Stimulated activated CD4-positive, alpha-beta T cell treated with anti-CD3 and anti-CD28 coated beads, Interleukin-12 subunit alpha, Interleukin-12 subunit beta, amount 100 ng/mL, for 4 hours (primary cell): Measurements from ENCODE around the gene DONSON.
"Not testable (repeated sequence)": the region's sequence is repeated elsewhere in the genome, so short reads cannot be mapped to it uniquely, and the experiment has no call there.

Source experiments
- DNase-seq: peaks from one replicate; pipeline ENCODE4 v3.0.0-alpha.2; 2020

The DONSON gene, protein sequence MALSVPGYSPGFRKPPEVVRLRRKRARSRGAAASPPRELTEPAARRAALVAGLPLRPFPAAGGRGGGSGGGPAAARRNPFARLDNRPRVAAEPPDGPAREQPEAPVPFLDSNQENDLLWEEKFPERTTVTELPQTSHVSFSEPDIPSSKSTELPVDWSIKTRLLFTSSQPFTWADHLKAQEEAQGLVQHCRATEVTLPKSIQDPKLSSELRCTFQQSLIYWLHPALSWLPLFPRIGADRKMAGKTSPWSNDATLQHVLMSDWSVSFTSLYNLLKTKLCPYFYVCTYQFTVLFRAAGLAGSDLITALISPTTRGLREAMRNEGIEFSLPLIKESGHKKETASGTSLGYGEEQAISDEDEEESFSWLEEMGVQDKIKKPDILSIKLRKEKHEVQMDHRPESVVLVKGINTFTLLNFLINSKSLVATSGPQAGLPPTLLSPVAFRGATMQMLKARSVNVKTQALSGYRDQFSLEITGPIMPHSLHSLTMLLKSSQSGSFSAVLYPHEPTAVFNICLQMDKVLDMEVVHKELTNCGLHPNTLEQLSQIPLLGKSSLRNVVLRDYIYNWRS

DNA sequence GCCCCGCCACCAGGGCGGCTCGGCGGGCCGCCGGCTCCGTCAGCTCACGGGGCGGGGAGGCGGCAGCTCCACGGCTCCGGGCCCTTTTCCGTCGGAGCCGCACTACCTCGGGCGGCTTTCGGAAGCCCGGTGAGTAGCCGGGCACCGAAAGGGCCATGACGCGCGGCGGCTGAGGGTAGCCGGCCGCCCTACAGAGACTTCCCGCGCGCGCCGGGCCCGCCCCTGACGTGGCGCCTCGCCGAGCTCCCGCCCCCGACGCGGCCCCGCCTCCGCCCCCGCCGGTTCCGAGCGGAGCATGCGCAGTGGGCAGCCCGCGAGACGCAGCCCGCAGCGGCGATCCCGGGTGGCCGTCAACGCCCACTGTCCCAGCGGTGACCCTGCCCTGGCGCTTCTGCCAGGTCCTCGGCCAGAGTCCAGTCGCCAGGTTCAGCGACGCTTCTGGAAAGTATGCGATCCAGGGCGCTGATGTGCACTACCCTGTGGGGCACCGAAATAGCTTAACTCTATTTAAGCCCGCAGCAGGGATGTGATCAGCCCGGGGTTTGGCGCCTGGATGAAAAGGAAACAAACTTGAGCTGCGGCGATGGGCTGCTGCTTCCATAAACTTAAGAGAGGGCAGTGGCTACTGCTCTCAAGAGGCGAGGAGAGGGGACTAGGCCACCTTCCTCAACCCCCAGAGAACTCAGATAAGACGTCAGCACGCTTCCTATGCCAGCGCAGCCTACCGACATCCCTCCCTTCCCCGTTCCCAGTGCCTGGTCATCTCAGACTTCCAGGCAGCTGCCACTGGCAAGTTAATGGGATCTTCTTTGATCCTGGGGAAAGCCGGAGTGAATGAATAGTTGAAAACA is at the start of gene DONSON:
Gene DONSON, minus strand, starts transcription at position 200 of the 851 bp plus-strand sequence. Its CDS starts 43 bp downstream, at position 157.
- peak; percentile 87 for DNase-seq

DNA sequence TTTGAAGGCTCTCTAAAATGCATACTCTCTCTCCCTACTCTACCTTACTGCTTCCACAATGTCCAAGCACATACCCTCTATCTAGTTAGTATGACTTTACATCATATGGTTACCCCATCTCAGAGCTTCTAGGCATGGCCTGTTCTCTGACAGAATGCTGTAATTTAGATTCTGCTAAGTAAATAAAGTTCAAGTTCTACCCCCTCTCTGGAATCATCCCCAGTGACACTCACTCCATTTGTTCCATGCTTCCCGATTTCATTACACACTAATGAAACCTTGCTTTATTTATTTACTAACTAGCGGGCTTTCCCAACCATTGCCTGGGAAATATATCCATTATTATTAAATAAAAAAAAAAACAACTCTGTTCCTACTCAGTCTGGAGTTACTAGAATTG is 45.8 kb upstream of the DONSON start:
- DNase-seq = no peak

DNA sequence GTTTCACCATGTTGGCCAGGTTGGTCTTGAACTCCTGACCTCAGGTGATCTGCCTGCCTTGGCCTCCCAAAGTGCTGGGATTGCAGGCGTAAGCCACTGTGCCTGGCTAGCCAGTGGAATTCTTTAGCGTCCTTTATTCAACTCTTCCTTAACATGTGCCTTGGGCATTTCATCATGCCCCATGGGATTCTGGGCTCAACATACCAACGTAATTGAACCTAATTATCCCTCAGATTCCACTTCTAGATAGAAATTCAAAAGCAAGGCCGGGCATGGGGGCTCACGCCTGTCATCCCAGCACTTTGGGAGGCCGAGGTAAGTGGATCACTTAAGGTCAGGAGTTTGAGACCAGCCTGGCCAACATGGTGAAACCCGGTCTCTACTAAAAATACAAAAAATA is 37.7 kb upstream of the DONSON start:
- DNase-seq = not testable (repeated sequence)

DNA sequence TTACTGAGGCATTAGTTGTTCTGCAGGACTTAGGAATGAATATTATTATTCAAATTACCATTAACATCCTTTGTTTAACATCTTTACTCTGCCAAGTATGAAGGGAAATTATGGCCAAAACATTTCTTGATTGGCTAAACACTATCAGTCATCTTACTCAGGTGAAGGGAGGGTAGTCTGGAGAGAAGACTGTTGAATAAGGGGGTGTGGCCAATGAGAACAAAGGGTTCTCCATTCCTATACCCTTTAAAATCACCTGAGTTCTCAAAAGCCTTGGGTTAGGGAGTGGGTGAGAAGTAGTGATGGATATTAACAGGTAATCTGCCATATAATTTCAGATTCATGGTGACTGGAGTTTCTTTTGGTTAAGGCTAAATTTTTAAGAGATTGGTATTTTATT is 33.8 kb upstream of the DONSON start:
- no peak for DNase-seq

DNA sequence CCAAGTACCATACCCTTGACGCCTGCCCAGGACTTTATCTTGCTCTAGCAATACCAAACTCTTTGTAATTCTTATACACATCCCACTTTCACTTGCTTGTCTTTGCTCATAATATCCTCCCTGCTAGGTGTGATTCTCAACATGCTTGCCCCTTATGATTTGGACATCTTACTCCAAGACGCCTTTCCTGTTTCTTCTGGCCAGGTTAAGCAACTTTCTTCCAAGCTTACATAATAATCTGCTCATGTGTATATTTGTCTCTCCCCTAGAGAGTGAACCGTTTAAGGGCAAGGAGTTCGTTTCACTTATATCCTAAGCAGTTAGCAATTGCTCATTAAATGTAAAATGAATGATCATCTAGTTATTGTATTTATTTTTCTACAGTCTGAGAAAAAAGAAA is 31.2 kb upstream of the DONSON start:
- DNase-seq = no peak

DNA sequence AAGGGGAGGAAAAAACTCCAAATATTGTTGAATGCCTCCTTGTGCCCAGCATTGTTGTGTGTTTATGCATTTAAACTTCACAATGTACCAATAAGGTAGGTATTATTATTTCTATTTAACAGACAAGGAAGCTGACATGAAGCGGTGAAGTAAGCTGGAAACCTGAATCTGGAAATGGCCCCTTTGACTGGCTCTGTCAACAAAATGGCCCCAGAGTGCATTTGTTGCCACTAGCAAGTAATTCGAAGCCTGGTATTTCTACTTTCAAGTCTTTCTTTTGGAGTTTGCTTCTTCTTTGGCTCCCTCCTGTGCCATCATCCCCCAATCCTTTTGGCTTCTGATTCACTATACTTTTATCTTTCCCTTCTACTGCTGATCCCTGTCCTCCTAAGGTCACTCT is 29.9 kb upstream of the DONSON start:
- DNase-seq = no peak

DNA sequence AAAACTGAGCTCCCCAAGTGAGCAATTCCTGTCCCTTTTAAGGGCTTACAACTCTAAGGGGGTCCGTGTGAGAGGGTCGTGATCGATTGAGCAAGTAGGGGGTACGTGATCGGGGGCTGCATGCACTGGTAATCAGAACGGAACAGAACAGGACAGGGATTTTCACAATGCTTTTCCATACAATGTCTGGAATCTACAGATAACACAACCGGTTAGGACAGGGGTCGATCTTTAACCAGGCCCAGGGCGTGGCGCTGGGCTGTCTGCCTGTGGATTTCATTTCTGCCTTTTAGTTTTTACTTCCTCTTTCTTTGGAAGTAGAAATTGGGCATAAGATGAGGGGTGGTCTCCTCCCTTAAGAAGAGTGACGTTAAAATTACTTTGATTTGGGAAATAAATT is 29.1 kb upstream of the DONSON start:
- not testable (repeated sequence) for DNase-seq

DNA sequence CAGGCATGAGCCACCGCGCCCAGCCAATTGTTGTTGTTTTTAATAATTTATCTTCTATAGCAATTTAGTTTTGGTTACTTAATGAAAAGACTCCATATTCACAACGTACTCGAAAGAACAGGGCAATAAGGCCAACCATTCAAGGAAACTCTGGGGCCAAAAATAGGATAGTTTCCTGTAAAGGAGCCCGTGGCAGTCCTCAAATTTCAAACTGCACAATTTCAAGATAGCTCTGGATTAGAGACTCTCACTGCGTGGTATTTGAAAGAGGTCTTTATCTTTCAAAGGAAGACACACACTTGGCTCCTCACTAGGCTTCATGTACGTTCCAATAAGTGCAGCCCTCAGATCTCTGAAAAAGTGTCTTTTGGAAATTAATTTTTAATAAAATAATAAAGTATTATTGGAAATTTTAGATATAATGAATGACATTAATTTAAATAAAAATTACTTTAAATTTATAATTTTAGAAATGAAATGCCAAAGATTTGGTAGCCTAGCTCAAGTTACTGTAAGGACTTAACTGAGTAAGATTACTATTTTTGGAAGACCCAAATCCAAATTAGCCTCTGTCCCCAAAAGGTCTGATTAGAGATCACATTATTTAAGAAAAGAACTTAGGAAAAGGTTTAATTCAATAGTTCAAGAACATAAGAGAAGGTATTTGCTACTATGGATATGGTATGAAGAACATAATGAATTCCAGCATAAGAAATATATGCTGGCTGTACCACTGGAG is 22.7 kb upstream of the DONSON start:
- no peak for DNase-seq

DNA sequence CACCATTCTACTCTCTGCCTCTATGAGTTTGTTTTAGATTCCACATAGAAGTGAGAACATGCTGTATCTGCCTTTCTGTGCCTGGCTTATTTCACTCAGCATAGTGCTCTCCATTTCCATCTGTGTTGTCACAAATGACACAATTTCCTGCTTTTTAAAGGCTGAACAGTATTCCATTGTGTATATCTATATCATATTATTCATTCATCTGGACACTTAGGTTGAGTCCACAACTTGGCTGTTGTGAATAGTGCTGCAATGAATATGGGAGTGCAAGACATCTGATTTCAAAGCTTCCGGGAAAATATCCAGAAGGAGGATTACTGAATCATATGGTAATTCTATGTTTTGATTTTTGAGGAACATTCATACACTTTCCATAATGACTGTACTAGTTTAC is 20.1 kb upstream of the DONSON start:
- no peak for DNase-seq

DNA sequence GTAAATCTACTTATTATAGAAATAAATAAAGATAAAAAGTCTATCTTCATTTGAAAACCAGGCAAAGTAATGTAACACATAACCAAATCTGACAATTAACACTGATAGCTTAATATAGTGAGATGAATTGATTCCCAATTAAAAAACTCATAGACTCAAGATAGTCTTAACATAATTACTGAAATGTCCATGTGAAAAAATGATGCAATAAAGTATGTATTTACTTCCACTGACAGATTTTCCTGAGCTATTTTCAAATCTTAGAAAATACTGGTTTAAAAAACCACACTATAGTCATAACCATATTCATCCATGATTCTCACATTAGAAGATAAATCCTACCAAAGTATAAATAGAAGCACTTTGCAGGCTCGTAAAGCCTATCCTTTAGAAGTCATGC is 9.6 kb upstream of the DONSON start:
- no peak for DNase-seq

DNA sequence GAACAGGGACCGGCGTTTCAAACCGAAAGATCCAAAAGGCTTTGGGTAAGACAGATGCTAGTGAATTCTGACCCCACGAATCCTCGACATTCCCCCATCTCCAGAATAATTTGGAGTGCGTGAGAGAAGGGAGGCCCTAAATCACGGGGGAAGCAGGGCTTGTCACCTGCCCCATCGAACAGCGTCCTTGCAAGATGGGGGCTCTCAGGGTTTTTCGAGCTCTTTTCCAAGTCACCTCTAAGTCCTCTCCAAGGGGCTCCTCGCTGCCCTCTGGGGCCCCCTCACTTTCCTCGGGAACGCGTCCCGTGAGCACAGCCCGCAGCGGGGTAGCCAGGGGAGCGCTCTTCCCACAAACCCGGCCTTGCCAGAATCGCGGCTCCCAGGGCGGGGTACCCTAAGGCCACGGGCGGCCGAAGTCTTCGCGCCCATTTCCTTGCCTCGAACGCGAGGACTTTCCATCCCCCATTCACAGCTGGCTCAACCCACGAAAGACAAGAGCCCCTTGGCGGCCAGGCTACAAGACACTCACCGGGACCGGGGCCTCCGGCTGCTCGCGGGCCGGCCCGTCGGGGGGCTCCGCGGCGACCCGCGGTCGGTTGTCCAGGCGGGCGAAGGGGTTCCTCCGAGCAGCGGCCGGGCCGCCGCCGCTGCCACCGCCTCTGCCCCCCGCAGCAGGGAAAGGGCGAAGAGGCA is 546 bp downstream of the DONSON start:
- DNase-seq = no peak

DNA sequence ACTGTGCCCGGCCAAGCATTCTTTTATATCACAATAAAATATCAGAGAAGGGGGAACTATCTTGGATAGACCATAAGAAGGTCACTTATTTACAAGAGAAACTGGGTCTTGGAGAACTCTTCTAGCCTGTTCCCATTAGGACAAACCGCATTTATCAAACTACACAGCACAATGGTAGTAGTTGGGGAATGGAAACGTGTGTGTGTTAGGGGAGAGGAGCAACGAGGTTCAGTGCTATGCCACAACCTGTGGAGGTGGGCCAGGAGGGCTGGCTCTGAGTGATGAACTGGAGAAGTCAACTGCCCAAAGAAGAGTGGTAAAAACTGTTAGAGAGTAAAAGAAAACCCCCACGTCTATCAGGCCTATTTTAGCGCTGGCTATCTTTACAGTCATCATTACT is 1.6 kb downstream of the DONSON start:
- no peak for DNase-seq

DNA sequence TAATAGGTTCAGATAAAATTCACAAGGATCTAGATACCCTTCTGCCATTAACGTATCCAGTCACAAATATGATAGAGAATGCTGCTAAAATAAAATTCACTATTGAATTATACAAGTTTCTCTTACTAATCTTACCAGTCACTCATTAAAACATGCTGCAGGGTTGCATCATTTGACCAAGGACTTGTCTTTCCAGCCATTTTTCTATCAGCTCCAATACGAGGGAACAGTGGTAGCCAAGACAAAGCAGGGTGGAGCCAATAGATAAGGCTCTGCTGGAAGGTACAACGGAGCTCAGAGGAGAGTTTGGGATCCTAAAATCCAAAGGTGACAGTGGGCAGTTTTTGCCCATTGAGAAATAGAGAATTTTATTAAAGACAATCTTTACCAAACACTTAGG is 4.0 kb downstream of the DONSON start:
- no peak for DNase-seq

DNA sequence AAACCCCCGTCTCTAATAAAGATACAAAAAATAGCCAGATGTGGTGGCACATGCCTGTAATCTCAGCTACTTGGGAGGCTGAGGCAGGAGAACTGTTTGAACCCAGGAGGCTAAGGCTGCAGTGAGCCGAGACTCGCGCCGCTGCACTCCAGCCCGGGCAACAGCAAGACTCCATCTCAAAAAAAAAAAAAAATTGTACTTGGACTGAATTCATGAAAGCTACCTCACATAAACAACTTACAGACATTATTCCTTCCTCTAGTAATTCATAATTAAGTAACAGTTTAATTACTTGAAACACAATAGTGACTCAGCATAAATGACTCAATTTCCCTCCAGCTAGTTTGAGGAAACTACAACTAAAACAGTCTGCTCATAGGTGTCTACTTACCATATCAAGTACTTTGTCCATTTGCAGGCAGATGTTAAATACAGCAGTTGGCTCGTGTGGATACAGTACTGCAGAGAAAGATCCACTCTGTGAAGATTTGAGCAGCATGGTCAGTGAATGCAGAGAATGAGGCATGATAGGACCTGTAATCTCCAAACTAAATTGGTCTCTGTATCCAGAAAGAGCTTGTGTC is 9.4 kb downstream of the DONSON start:
- no peak for DNase-seq

DNA sequence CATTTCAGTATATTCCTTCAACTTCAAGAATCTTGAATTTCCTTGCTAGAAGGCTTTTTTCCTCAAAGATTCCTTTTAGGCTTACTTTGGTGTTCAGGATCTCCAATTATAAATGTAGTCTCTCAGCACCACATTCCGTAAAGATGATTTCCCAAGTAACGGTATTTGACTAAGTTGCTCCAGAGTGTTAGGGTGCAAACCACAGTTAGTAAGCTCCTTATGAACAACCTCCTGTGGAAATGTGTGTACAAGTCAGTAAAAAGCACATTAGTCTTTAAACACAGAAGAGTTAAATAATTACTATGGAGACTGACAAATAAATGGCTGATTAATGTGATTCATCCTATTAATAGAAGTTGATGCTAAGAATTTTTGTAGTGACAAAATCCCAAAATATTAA is 10.3 kb downstream of the DONSON start:
- no peak for DNase-seq

DNA sequence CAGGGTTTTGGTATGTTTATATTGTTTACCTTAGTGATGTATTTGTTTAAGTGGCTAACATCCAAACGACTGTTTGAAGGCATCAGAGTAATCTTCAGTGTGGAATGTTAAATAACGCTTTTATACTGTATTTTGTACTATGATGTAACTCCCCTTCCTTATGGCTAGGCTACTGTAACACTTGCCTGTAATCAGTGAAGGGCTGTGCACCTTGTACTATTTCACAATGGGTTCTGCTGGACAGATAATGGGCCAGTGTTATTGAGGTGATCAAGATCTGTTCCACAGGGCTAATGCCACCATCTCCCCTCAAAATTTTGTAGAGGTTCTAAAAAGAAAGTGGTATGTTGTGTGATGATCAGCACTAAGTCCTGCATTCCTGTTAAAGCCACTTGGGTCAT is 11.7 kb downstream of the DONSON start:
- not testable (repeated sequence) for DNase-seq

DNA sequence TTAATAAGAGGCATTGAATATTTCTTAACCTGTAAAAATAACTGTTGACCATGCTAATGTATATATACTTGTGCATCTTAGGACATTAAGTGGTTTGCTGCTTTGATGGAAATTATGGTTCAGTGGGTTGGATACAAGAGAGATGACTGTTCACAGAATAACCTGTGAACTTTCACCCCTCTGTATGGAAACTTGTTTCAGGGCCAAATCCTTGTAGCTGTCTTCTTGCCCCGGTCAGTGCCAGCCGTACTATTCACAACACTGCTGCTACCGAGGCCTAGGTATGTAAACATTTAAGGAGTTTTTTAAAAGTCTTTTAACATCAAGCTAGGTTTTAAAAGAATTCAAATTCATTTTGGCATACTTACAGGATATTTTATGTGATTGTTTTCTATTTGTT is 16.1 kb downstream of the DONSON start:
- DNase-seq = no peak

DNA sequence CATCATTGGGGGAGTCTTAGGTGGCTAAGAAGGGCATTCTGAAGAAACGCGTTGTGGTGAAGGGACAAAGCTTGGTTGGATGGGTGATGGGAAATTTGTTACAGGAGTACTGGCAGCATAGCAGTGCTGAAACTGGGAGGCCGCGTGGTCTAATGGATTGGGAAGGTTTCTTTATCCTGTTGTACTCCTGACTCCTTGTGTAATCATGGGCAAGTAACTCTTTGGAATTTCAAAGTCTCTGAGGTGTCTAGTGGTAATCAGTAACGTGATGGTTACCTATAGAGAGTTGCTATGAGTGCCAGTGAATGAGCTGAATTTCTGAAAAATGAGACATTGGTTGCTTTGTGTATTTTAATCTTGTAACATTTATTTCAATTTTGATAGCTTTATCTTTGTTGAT is 18.5 kb downstream of the DONSON start:
- no peak for DNase-seq

DNA sequence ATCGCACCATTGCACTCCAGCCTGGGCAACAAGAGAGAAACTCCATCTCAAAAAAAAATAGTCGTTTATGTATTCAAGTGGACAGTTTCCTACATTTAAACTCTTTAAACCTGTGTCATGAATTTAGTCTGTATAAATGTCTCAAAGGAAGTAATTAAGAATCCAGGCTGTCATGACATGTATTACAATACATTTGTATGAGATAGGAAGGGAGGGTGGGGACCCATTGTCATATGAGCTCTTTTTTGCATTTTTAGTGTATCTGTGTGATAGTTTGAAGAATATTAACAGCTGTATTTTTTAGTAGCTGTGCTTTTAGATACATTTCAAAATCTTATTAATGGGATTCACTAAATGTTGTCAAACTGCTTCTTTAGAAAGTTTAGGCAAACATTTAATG is 20.0 kb downstream of the DONSON start:
- no peak for DNase-seq

DNA sequence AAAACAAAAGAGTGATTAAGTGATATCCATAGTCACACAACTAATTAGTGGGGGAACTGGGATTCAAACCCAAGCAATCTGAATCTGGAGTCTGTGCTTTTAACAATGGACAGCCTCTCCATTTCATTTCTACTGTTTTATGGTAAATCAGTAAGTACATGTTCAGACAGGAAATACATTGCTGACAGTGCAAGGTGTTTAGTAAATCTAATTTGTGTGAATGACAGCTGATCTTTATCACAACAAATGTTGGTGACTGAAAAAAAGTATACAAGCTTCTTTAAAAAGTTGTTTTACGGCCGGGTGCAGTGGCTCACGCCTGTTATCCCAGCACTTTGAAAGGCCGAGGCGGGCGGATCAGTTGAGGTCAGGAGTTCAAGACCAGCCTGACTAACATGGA is 20.6 kb downstream of the DONSON start:
- no peak for DNase-seq

DNA sequence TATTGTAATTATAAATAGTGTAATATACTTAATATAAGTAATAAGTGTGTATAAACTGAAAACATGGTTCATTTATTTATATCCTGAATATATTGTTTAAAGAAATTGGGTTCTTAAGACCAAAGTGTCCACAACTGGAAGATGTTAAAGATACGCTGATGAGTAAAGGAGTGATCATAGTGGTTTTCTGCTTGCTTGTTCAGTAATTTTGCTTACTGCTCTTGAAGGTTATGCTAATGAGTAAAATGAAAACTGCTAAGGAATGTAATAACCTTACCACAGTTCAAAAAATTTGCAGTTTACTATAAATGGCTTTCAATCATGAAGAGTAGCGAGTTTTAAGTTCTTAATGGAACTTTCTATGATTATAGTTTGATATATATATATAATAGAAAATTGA is 22.0 kb downstream of the DONSON start:
- no peak for DNase-seq

DNA sequence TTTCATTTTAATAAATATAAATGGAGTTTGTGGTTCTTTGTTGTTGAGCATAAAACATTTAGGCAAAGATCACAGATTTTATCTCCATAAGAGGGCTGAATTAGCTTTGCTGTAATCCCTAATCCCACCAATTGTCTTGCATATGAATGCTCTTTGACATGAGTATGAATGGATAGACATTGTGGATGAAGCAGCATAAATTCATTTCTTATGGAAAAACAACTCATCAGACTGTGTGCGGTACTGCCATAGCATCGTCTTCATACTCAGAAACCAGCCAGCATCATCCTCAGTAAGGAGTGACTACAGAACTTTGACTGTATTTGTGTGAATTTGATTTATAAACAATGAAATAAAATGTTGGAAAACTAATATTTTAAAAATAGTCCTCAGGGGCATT is 26.1 kb downstream of the DONSON start:
- DNase-seq = no peak
